GM23338 (cell line): ENCODE data around the gene CEP95. TPM values are rescaled to one million over a fixed set of nuclear protein-coding genes. Genes with fewer than 3 reads are reported as not detected.

Experiments used
- ATAC-seq: fragments of 200-7000 bp; cut with Tn5 transposase; 3 replicates; pipeline ENCODE4 v1.9.1; 2020
- DNase-seq: peaks from one replicate; pipeline ENCODE4 v3.0.0-alpha.2; 2015; ENCODE audit warnings: low spot score
- H2AFZ ChIP-seq: fragments of 200-600 bp; sonication (generic); 2 replicates; pipeline ENCODE4 v1.8.0; 2016; ENCODE audit warnings: antibody characterized with exemption, mild to moderate bottlenecking, moderate library complexity
- H3F3A ChIP-seq: fragments of 200-600 bp; sonication (generic); replicated peaks from 2 replicates; pipeline ENCODE4 v1.8.0; 2017; ENCODE audit warnings: antibody characterized with exemption, mixed run types, low read depth
- H3K27ac ChIP-seq: fragments of 200-600 bp; sonication (generic); 2 replicates; pipeline ENCODE4 v1.6.1; 2016; ENCODE audit warnings: low read depth
- H3K27me3 ChIP-seq: fragments of 200-600 bp; sonication (generic); 2 replicates; pipeline ENCODE4 v1.8.0; 2016; ENCODE audit warnings: mild to moderate bottlenecking, mixed run types, moderate library complexity; ENCODE audit not compliant: insufficient read depth
- H3K36me3 ChIP-seq: fragments of 200-600 bp; sonication (generic); 2 replicates; pipeline ENCODE4 v1.8.0; 2016; ENCODE audit warnings: mild to moderate bottlenecking; ENCODE audit not compliant: insufficient read depth
- H3K4me1 ChIP-seq: fragments of 200-600 bp; sonication (generic); 2 replicates; pipeline ENCODE4 v1.8.0; 2016; ENCODE audit warnings: mild to moderate bottlenecking, moderate library complexity; ENCODE audit not compliant: insufficient read depth
- H3K4me2 ChIP-seq: fragments of 200-600 bp; sonication (generic); 2 replicates; pipeline ENCODE4 v1.7.1; 2017; ENCODE audit warnings: mixed run types
- H3K4me3 ChIP-seq: fragments of 200-600 bp; sonication (generic); 2 replicates; pipeline ENCODE4 v1.6.1; 2016; ENCODE audit warnings: mixed run types
- H3K79me2 ChIP-seq: fragments of 200-600 bp; sonication (generic); replicated peaks from 2 replicates; pipeline ENCODE4 v1.8.0; 2017; ENCODE audit warnings: mild to moderate bottlenecking; ENCODE audit not compliant: insufficient read depth
- H3K9me2 ChIP-seq: fragments of 200-600 bp; sonication (generic); 2 replicates; pipeline ENCODE4 v1.8.0; 2017; ENCODE audit not compliant: insufficient read depth
- H4K20me1 ChIP-seq: fragments of 200-600 bp; sonication (generic); replicated peaks from 2 replicates; pipeline ENCODE4 v1.8.0; 2017; ENCODE audit warnings: mild to moderate bottlenecking; ENCODE audit not compliant: insufficient read depth
- H3K27ac Mint-ChIP-seq: 2 replicates; pipeline ENCODE4 v1.8.0; 2020; ENCODE audit warnings: inconsistent platforms, mild to moderate bottlenecking, moderate library complexity, mixed read lengths
- H3K27me3 Mint-ChIP-seq: 3 replicates; pipeline ENCODE4 v1.8.0; 2022; ENCODE audit warnings: low read depth, mild to moderate bottlenecking, moderate library complexity, mixed read lengths, inconsistent platforms; ENCODE audit not compliant: insufficient read depth, poor library complexity
- H3K36me3 Mint-ChIP-seq: 3 replicates; pipeline ENCODE4 v1.8.0; 2021; ENCODE audit warnings: low read depth, mild to moderate bottlenecking, inconsistent platforms, moderate library complexity, mixed read lengths
- H3K4me1 Mint-ChIP-seq: 3 replicates; pipeline ENCODE4 v1.8.0; 2020; ENCODE audit warnings: mild to moderate bottlenecking, inconsistent platforms, mixed read lengths
- H3K4me3 Mint-ChIP-seq: 3 replicates; pipeline ENCODE4 v1.8.0; 2021; ENCODE audit warnings: moderate library complexity, mild to moderate bottlenecking, inconsistent platforms, mixed read lengths
- H3K9me3 Mint-ChIP-seq: 3 replicates; pipeline ENCODE4 v1.8.0; 2020; ENCODE audit warnings: moderate library complexity, mild to moderate bottlenecking, inconsistent platforms, mixed read lengths
- ETS1 ChIP-seq: IDR thresholded peaks from 2 replicates; pipeline ENCODE4 v1.6.1; 2016; ENCODE audit warnings: antibody characterized with exemption
- EZH2phosphoT487 ChIP-seq: fragments of 200-600 bp; sonication (generic); IDR thresholded peaks from one replicate; pipeline ENCODE4 v1.8.1; 2018; ENCODE audit warnings: antibody characterized with exemption; ENCODE audit not compliant: unreplicated experiment
- NANOG ChIP-seq: IDR thresholded peaks from 2 replicates; pipeline ENCODE4 v1.6.1; 2016; ENCODE audit warnings: antibody characterized with exemption, borderline replicate concordance
- REST ChIP-seq: IDR thresholded peaks from one replicate; pipeline ENCODE4 v1.6.1; 2018; ENCODE audit warnings: antibody characterized with exemption; ENCODE audit not compliant: unreplicated experiment
- ZNF114 ChIP-seq: fragments of 250-450 bp; sonication (Bioruptor Pico); IDR thresholded peaks from 2 replicates; pipeline ENCODE4 v1.5.0; 2020; ENCODE audit warnings: mild to moderate bottlenecking, moderate library complexity
- ZNF331 ChIP-seq: fragments of 250-450 bp; sonication (Bioruptor Pico); IDR thresholded peaks from 2 replicates; pipeline ENCODE4 v1.5.0; 2020; ENCODE audit warnings: low read depth, mild to moderate bottlenecking, moderate library complexity
- ZNF462 ChIP-seq: fragments of 250-450 bp; sonication (Bioruptor Pico); IDR thresholded peaks from 2 replicates; pipeline ENCODE4 v1.5.0; 2020; ENCODE audit warnings: mild to moderate bottlenecking, moderate library complexity
- polyA plus RNA-seq: library from polyadenylated mRNA; unstranded; fragments of >200 nt; fragmentation: Nextera tagmentation; extraction: Ambion mirVana; gene quantifications from 2 replicates; pipeline ENCODE4 v1.2.1, GENCODE V29; 2016
- total RNA-seq: library from RNA; depleted of rRNA; stranded (reverse); fragments of >200 nt; shearing (Covaris generic); gene quantifications from 2 replicates; pipeline ENCODE4 v1.2.3, GENCODE V29; 2014

Gene CEP95
- total and polyA plus RNA-seq, 2 experiments from 2014 or later: 41.1 to 45.4 TPM

DNA sequence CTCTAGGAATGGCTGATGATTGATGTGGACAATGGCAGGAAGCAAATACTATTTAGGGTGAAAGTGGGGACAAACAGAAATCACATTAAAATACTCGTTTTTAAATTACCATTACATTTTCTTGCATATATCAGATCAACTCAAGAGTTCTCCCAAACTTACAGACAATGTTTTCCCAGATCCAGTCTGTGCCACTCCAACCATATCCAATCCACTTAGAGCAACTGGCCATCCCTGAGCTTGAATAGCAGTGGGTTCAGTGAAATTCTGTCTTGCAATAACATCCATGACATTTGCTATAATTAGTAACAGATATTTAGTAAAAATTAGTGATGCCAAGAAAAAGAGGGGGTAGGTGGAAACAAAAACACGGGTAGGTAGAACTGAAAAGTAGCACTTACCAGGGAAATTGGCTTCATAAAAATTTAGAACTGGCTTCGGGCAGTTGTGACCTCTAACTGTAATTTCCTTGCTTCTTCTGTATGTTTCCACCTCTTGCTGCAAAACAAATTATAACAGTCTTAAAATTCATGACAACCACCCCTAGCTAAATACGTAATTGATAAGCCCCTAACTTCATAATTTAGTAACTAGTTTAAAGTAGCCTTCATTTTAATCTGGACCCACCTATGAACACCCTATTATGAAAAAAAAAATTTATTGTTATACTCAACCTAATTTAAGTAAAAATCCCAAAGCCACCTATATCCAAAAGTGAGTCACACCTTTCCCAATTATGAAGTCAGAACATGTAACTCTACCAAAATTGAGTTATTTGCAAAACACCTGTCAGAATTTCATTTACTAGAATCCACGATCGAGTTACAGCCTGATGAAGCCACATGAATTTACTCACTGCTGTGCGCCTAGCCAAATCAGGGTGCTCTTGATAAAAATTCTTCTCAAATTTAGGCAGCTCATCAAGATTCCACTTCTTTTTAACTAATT lies 2.7 kb upstream of the CEP95 start:
- Mint-ChIP-seq H3K4me1 (peaks cover 62% of the 10 kb centered on the region), H3K27ac (peak overlapping the region; percentile 66), H3K36me3 (peaks cover 86% of the 10 kb centered on the region), H3K27me3 (peaks cover 24% of the 10 kb centered on the region), H3K4me3 (peak overlapping the region; percentile 99), H3K9me3 (peaks cover 4% of the 10 kb centered on the region; the same call in 1 of the 3 replicates)
- no peak for ATAC-seq
- H4K20me1 ChIP-seq: peaks cover 61% of the 10 kb centered on the region
- H3K4me2 ChIP-seq: peak overlapping the region; percentile 91
- no peak for TF ChIP-seq NANOG
- no peaks in the 10 kb centered on the region for H3K9me2 ChIP-seq
- peaks cover 91% of the 10 kb centered on the region for H3K79me2 ChIP-seq
- H3K27me3 ChIP-seq: no peaks in the 10 kb centered on the region
- no peak for DNase-seq
- peaks cover 60% of the 10 kb centered on the region for H3K36me3 ChIP-seq
- peaks cover 8% of the 10 kb centered on the region; the same call in 1 of the 2 replicates for H3K4me1 ChIP-seq
- peak overlapping the region; percentile 100 for H3K4me3 ChIP-seq
- H3K27ac ChIP-seq: peak overlapping the region; percentile 76
- H3F3A ChIP-seq: peaks cover 51% of the 10 kb centered on the region
- no peak overlapping the region for H2AFZ ChIP-seq

- peak overlapping the region; percentile 76 for H3K27ac ChIP-seq
- Mint-ChIP-seq H3K4me3 (peak overlapping the region; percentile 99), H3K27me3 (peaks cover 24% of the 10 kb centered on the region), H3K36me3 (peaks cover 86% of the 10 kb centered on the region), H3K27ac (peak overlapping the region; percentile 100), H3K4me1 (peaks cover 56% of the 10 kb centered on the region), H3K9me3 (peaks cover 4% of the 10 kb centered on the region; the same call in 1 of the 3 replicates)
- peak overlapping the region; percentile 100 for H3K4me3 ChIP-seq
- no peak for TF ChIP-seq ZNF331 (CRISPR knock-in tag)
- TF ChIP-seq REST: no peak
- no peak for TF ChIP-seq EZH2phosphoT487
- no peak for TF ChIP-seq ZNF114 (CRISPR knock-in tag)
- TF ChIP-seq ETS1: no peak
- no peak for TF ChIP-seq ZNF462 (CRISPR knock-in tag)
- H2AFZ ChIP-seq: no peak overlapping the region
- peaks cover 8% of the 10 kb centered on the region; the same call in 1 of the 2 replicates for H3K4me1 ChIP-seq
- H4K20me1 ChIP-seq: peaks cover 60% of the 10 kb centered on the region
- ATAC-seq (no peak), DNase-seq (no peak)
- H3K9me2 ChIP-seq: no peaks in the 10 kb centered on the region
- H3K36me3 ChIP-seq: peaks cover 57% of the 10 kb centered on the region
- H3F3A ChIP-seq: peaks cover 44% of the 10 kb centered on the region
- peaks cover 93% of the 10 kb centered on the region for H3K79me2 ChIP-seq
- no peaks in the 10 kb centered on the region for H3K27me3 ChIP-seq
- peak overlapping the region; percentile 91 for H3K4me2 ChIP-seq
These were observed 1.9 kb upstream of the CEP95 start for GRCh38 chr17:64504769-64505339.
